OCI-LY7 (cell line): Measurements from ENCODE around the gene ZNF804A. TPM values are rescaled to one million over a fixed set of nuclear protein-coding genes. Genes with fewer than 3 reads are reported as not detected.

ENCODE experiments used
- BruUV-seq: library from RNA; stranded (reverse); fragments of 400-500 nt; replicated peaks from 2 replicates; lab custom pipeline; 2021; lab: Mats Ljungman, UMichigan
- CTCF ChIA-PET: fragments of 300-600 bp; sonication (Branson Sonifier 250); formaldehyde crosslinking; loops from one replicate; lab custom pipeline; 2022; ENCODE audit warnings: antibody characterized with exemption; ENCODE audit not compliant: unreplicated experiment; lab: Charles Lee
- POLR2A ChIA-PET: fragments of 300-600 bp; sonication (Branson Sonifier 250); formaldehyde crosslinking; loops from one replicate; lab custom pipeline; 2022; ENCODE audit warnings: antibody characterized with exemption; lab: Charles Lee
- DNase-seq: peaks from one replicate; pipeline ENCODE4 v3.0.0-alpha.2; 2015; ENCODE audit warnings: low spot score
- H2AFZ ChIP-seq: fragments of 200-600 bp; sonication (generic), shearing (Covaris generic); 2 replicates; pipeline ENCODE4 v1.6.1; 2014; ENCODE audit warnings: mild to moderate bottlenecking, antibody characterized with exemption, low read length, moderate library complexity
- H3K27ac ChIP-seq: fragments of 200-600 bp; sonication (generic); 2 replicates; pipeline ENCODE4 v1.5.1; 2014; ENCODE audit warnings: mixed run types, low read depth, mild to moderate bottlenecking, moderate library complexity, low read length, inconsistent platforms; ENCODE audit not compliant: poor library complexity, severe bottlenecking
- H3K36me3 ChIP-seq: fragments of 200-600 bp; sonication (generic); 2 replicates; pipeline ENCODE4 v1.6.1; 2014; ENCODE audit warnings: mild to moderate bottlenecking, antibody characterized with exemption, low read length, moderate library complexity, mixed read lengths; ENCODE audit not compliant: insufficient read depth
- H3K4me1 ChIP-seq: fragments of 200-600 bp; sonication (generic); 2 replicates; pipeline ENCODE4 v1.5.1; 2014; ENCODE audit warnings: mild to moderate bottlenecking, low read length; ENCODE audit not compliant: insufficient read depth, poor library complexity, severe bottlenecking
- H3K4me2 ChIP-seq: fragments of 200-600 bp; sonication (generic); 2 replicates; pipeline ENCODE4 v1.6.1; 2014; ENCODE audit warnings: mild to moderate bottlenecking, low read length
- H3K4me3 ChIP-seq: fragments of 200-600 bp; sonication (generic); 2 replicates; pipeline ENCODE4 v1.5.1; 2014; ENCODE audit warnings: mild to moderate bottlenecking, low read depth, low read length; ENCODE audit not compliant: poor library complexity, severe bottlenecking
- H3K79me2 ChIP-seq: fragments of 200-600 bp; sonication (generic); 2 replicates; pipeline ENCODE4 v1.6.1; 2016; ENCODE audit warnings: low read depth, mild to moderate bottlenecking, low read length, moderate library complexity, mixed read lengths; ENCODE audit not compliant: insufficient read depth
- H3K9me2 ChIP-seq: fragments of 200-600 bp; sonication (generic); 2 replicates; pipeline ENCODE4 v1.6.1; 2016; ENCODE audit warnings: mild to moderate bottlenecking, low read length, mixed read lengths; ENCODE audit not compliant: insufficient read depth
- H3K9me3 ChIP-seq: fragments of 200-600 bp; sonication (generic); 2 replicates; pipeline ENCODE4 v1.6.1; 2014; ENCODE audit warnings: mild to moderate bottlenecking, mixed run types, low read length, mixed read lengths
- H4K20me1 ChIP-seq: fragments of 200-600 bp; sonication (generic); 2 replicates; pipeline ENCODE4 v1.6.1; 2014; ENCODE audit warnings: mild to moderate bottlenecking, antibody characterized with exemption, low read length, moderate library complexity, mixed read lengths; ENCODE audit not compliant: insufficient read depth
- CTCF ChIP-seq: fragments of 200-600 bp; sonication (generic); conservative IDR thresholded peaks from 2 replicates; pipeline ENCODE4 v1.5.1; 2014; ENCODE audit warnings: mild to moderate bottlenecking, antibody characterized with exemption, low read length, moderate library complexity, mixed read lengths
- EZH2phosphoT487 ChIP-seq: fragments of 200-600 bp; sonication (generic); IDR thresholded peaks from 2 replicates; pipeline ENCODE4 v1.6.1; 2018; ENCODE audit warnings: low read depth, borderline replicate concordance, mild to moderate bottlenecking, mixed run types, antibody characterized with exemption, low read length, moderate library complexity, mixed read lengths
- intact Hi-C: fragments of 100-400 bp; cut with micrococcal nuclease; formaldehyde crosslinking; loops from one replicate; pipeline ENCODE4 v1.10.0; 2022; ENCODE audit not compliant: unreplicated experiment
- total RNA-seq, 2 experiments: library from RNA; depleted of rRNA in 1 of 2; stranded (reverse); fragments of >200 nt in 1 of 2; shearing (Covaris generic) in 1 of 2; gene quantifications; 2 replicates each; pipeline ENCODE4 v1.2.3, GENCODE V29; 2014 to 2022

ZNF804A gene
- total RNA-seq, 2 experiments from 2014 or later = 14.4 to 19.9 TPM

- H3K4me2 ChIP-seq = no peak overlapping the region
- H3K9me3 ChIP-seq = no peaks in the 10 kb centered on the region
- no peaks in the 10 kb centered on the region for H3K4me1 ChIP-seq
- H3K9me2 ChIP-seq = no peaks in the 10 kb centered on the region
- ChIA-PET CTCF (no interaction called here), POLR2A (interaction anchor here (0.5 kb wide), 1 partner anchor 592 kb away, joined by 3 read pairs; no protein-coding TSS in a partner anchor)
- no peak for DNase-seq
- intact Hi-C loops = no loop called here
- H3K79me2 ChIP-seq = peaks cover 8% of the 10 kb centered on the region; the same call in 1 of the 2 replicates
- H3K36me3 ChIP-seq = no peaks in the 10 kb centered on the region
- peaks cover 7% of the 10 kb centered on the region; the same call in 1 of the 2 replicates for H4K20me1 ChIP-seq
- H2AFZ ChIP-seq = no peak overlapping the region
- BruUV-seq = no TSS peak
- TF ChIP-seq EZH2phosphoT487 (no peak), CTCF (no peak)
- H3K4me3 ChIP-seq = no peak overlapping the region
- no peak overlapping the region for H3K27ac ChIP-seq
Observed at GRCh38 chr2:184835398-184835715, 237.0 kb downstream of the ZNF804A start.

GRCh38 chr2:184847331-184847730, 249.0 kb downstream of the ZNF804A start:
- no peak overlapping the region for H3K27ac ChIP-seq
- H3K9me2 ChIP-seq = no peaks in the 10 kb centered on the region
- peaks cover 10% of the 10 kb centered on the region for H3K4me1 ChIP-seq
- intact Hi-C loops = no loop called here
- H3K4me2 ChIP-seq = no peak overlapping the region
- peaks cover 10% of the 10 kb centered on the region; the same call in 1 of the 2 replicates for H3K36me3 ChIP-seq
- TF ChIP-seq CTCF = no peak
- TF ChIP-seq EZH2phosphoT487 = no peak
- BruUV-seq = no TSS peak
- CTCF ChIA-PET = no interaction called here
- no peak for DNase-seq
- H4K20me1 ChIP-seq = no peaks in the 10 kb centered on the region
- no peak overlapping the region for H3K4me3 ChIP-seq
- no peak overlapping the region for H2AFZ ChIP-seq
- POLR2A ChIA-PET = interaction anchor here (0.6 to 1.2 kb wide), 2 partner anchors 7 to 154 kb away, joined by 3 to 6 read pairs; no protein-coding TSS in a partner anchor
- H3K9me3 ChIP-seq = no peaks in the 10 kb centered on the region
- peaks cover 29% of the 10 kb centered on the region; the same call in 1 of the 2 replicates for H3K79me2 ChIP-seq

DNA sequence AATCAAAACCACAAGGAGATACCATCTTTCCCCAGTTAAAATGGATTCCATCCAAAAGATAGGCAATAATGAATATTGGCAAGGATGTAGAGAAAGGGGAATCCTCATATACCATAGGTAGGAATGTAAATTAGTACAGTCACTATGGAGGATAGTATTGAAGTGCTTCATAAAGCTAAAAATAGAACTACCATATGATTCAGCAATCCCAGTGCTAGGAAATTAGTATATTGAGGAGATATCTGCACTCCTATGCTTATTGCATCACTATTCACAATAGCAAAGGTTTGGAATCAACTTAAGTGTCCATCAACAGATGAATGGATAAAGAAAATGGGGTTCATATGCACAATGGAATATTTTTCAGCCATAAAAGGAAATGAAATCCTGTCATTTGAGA, 251.2 kb downstream of the ZNF804A start:
- no peaks in the 10 kb centered on the region for H4K20me1 ChIP-seq
- no peaks in the 10 kb centered on the region for H3K9me2 ChIP-seq
- H3K79me2 ChIP-seq = peaks cover 45% of the 10 kb centered on the region; the same call in 1 of the 2 replicates
- BruUV-seq = no TSS peak
- no peak overlapping the region for H2AFZ ChIP-seq
- no peak for DNase-seq
- no peaks in the 10 kb centered on the region for H3K9me3 ChIP-seq
- H3K27ac ChIP-seq = no peak overlapping the region
- POLR2A ChIA-PET = interaction anchor here (0.8 to 1.2 kb wide), 3 partner anchors 14 to 26 kb away, joined by 3 to 5 read pairs (median 4); no protein-coding TSS in a partner anchor
- no peak for TF ChIP-seq CTCF
- TF ChIP-seq EZH2phosphoT487 = no peak
- no peak overlapping the region for H3K4me3 ChIP-seq
- peaks cover 17% of the 10 kb centered on the region for H3K36me3 ChIP-seq
- CTCF ChIA-PET = no interaction called here
- no peak overlapping the region for H3K4me2 ChIP-seq
- intact Hi-C loops = no loop called here
- H3K4me1 ChIP-seq = peaks cover 10% of the 10 kb centered on the region
